HCT116 (cell line): ENCODE measurements around the gene EMC10.

ENCODE experiments used
- EGR1 ChIP-seq: IDR thresholded peaks from 2 replicates; pipeline ENCODE4 v1.6.1; 2012; ENCODE audit warnings: low read depth
- EZH2 ChIP-seq: fragments of 200-600 bp; sonication (generic); IDR thresholded peaks from 2 replicates; pipeline ENCODE4 v1.6.1; 2017; ENCODE audit warnings: antibody characterized with exemption, mixed run types
- EZH2phosphoT487 ChIP-seq: fragments of 200-600 bp; IDR thresholded peaks from 2 replicates; pipeline ENCODE4 v1.6.1; 2018; ENCODE audit warnings: antibody characterized with exemption, borderline replicate concordance
- FOSL1 ChIP-seq: IDR thresholded peaks from 2 replicates; pipeline ENCODE4 v1.6.1; 2012; ENCODE audit warnings: low read depth
- JUND ChIP-seq: IDR thresholded peaks from 2 replicates; pipeline ENCODE4 v1.6.1; 2012
- POLR2A ChIP-seq: IDR thresholded peaks from 2 replicates; pipeline ENCODE4 v1.7.0; 2011; ENCODE audit warnings: borderline replicate concordance; ENCODE audit not compliant: insufficient read depth, insufficient read length; ENCODE audit errors: extremely low read depth
- POLR2AphosphoS5 ChIP-seq: IDR thresholded peaks from 2 replicates; pipeline ENCODE4 v1.6.1; 2011; ENCODE audit warnings: mild to moderate bottlenecking, low read depth, low read length, moderate library complexity
- SP1 ChIP-seq: IDR thresholded peaks from 2 replicates; pipeline ENCODE4 v1.6.1; 2012; ENCODE audit warnings: low read depth
- SRF ChIP-seq: IDR thresholded peaks from 2 replicates; pipeline ENCODE4 v1.6.1; 2012; ENCODE audit warnings: low read depth
- YY1 ChIP-seq: IDR thresholded peaks from 2 replicates; pipeline ENCODE4 v1.6.1; 2011; ENCODE audit warnings: low read length, low read depth, moderate library complexity, mild to moderate bottlenecking; ENCODE audit not compliant: insufficient replicate concordance; ENCODE audit errors: extremely low read depth
- ZFX ChIP-seq: fragments of 450-650 bp; IDR thresholded peaks from 2 replicates; pipeline ENCODE4 v1.6.1; 2017
- ZNF274 ChIP-seq: fragments of 200-500 bp; sonication (Bioruptor generic); IDR thresholded peaks from 2 replicates; pipeline ENCODE4 v1.6.1; 2014; ENCODE audit warnings: mild to moderate bottlenecking, low read depth, low read length, inconsistent platforms
- TF ChIP-seq, protein P1 (sequence below), 3 experiments: fragments of 200-600 bp in 1 of 3; sonication (generic) in 1 of 3; IDR thresholded peaks in 2 of 3; conservative IDR thresholded peaks in 1 of 3; 2 replicates each; pipeline ENCODE4 v1.5.1; 2012 to 2017; ENCODE audit warnings: low read depth in 2 of 3, low read length in 2 of 3, antibody characterized with exemption in 1 of 3, borderline replicate concordance in 1 of 3, control low read depth in 1 of 3, mild to moderate bottlenecking in 1 of 3, mixed read lengths in 1 of 3, mixed run types in 1 of 3, moderate library complexity in 1 of 3; ENCODE audit not compliant: insufficient read depth in 1 of 3
- TF ChIP-seq, protein P2 (sequence below): IDR thresholded peaks from 2 replicates; pipeline ENCODE4 v1.6.1; 2012

DNA sequence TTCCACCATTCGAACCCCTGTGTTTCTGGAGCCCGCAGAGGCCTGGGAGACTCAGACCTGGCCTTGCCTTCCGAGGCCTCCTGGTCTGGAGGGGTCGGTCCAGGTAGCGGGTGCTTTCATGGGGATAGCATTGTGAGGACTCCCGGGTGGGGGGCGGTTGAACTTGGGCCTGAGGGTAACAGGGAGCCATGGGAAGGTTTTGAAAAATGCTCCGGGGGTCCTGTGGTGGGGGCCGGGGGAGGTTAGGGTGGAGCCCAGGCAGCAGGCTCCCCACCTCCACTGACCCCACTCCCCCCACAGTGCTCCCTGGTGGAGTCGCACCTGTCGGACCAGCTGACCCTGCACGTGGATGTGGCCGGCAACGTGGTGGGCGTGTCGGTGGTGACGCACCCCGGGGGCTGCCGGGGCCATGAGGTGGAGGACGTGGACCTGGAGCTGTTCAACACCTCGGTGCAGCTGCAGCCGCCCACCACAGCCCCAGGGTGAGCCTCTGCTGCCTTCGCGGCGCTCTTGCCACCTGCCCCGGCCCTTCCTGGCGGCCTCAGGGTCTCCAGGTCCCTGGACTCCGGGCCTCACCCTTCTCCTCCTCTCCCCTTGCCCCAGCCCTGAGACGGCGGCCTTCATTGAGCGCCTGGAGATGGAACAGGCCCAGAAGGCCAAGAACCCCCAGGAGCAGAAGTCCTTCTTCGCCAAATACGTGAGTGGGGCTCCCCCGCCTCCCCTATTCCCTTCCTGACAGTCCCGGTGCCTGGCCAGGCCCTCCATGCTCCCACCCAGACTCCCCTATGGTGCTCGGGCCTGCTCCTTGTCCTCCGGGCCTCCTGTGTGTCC is 4.2 kb downstream of the EMC10 start:
- TF ChIP-seq, protein P1, sequence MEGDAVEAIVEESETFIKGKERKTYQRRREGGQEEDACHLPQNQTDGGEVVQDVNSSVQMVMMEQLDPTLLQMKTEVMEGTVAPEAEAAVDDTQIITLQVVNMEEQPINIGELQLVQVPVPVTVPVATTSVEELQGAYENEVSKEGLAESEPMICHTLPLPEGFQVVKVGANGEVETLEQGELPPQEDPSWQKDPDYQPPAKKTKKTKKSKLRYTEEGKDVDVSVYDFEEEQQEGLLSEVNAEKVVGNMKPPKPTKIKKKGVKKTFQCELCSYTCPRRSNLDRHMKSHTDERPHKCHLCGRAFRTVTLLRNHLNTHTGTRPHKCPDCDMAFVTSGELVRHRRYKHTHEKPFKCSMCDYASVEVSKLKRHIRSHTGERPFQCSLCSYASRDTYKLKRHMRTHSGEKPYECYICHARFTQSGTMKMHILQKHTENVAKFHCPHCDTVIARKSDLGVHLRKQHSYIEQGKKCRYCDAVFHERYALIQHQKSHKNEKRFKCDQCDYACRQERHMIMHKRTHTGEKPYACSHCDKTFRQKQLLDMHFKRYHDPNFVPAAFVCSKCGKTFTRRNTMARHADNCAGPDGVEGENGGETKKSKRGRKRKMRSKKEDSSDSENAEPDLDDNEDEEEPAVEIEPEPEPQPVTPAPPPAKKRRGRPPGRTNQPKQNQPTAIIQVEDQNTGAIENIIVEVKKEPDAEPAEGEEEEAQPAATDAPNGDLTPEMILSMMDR (IDR thresholded peaks at IDR 0.05 in 2 of 3, conservative IDR thresholded peaks at IDR 0.05 in 1 of 3; ENCODE audit: borderline replicate concordance in 1 of 3, insufficient read depth in 1 of 3, low read depth in 2 of 3, low read length in 2 of 3), result no peak
- TF ChIP-seq POLR2AphosphoS5, result no peak
- TF ChIP-seq ZNF274, result no peak
- no peak for TF ChIP-seq POLR2A
- no peak for TF ChIP-seq FOSL1
- no peak for TF ChIP-seq EGR1
- no peak for TF ChIP-seq SRF
- no peak for TF ChIP-seq EZH2phosphoT487
- no peak for TF ChIP-seq SP1
- TF ChIP-seq YY1, result no peak
- no peak for TF ChIP-seq EZH2
- TF ChIP-seq, protein P2, sequence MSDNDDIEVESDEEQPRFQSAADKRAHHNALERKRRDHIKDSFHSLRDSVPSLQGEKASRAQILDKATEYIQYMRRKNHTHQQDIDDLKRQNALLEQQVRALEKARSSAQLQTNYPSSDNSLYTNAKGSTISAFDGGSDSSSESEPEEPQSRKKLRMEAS, result no peak
- no peak for TF ChIP-seq ZFX
- TF ChIP-seq JUND, result no peak
